GM19351 (cell line): ENCODE measurements around the gene RAPGEF2.
"Not testable (repeated sequence)": the region's sequence is repeated elsewhere in the genome, so short reads cannot be mapped to it uniquely, and the experiment has no call there.

ENCODE experiments used
- ATAC-seq: cut with Tn5 transposase; IDR thresholded peaks from one replicate; pipeline ENCODE4 v1.9.1; 2021; ENCODE audit warnings: mild to moderate bottlenecking, moderate library complexity; ENCODE audit not compliant: unreplicated experiment

RAPGEF2 gene

GRCh38 chr4:159098482-159099127 lies 4.3 kb upstream of the RAPGEF2 start:
- no peak for ATAC-seq

GRCh38 chr4:159101988-159102621 lies 774 bp upstream of the RAPGEF2 start:
- no peak for ATAC-seq

GRCh38 chr4:159103384-159103990 lies 608 bp downstream of the RAPGEF2 start:
- ATAC-seq: peak; percentile 27

- ATAC-seq: no peak
Observed at GRCh38 chr4:159104694-159105414, 2.0 kb downstream of the RAPGEF2 start.

GRCh38 chr4:159105761-159106243 lies 2.9 kb downstream of the RAPGEF2 start:
- ATAC-seq: no peak

- no peak for ATAC-seq
Observed at GRCh38 chr4:159106636-159107035, 3.8 kb downstream of the RAPGEF2 start.

- no peak for ATAC-seq
Observed at GRCh38 chr4:159107203-159107925, 4.5 kb downstream of the RAPGEF2 start.

- no peak for ATAC-seq
Observed at GRCh38 chr4:159108124-159108523, 5.2 kb downstream of the RAPGEF2 start.

GRCh38 chr4:159110961-159111360 lies 8.1 kb downstream of the RAPGEF2 start:
- no peak for ATAC-seq

GRCh38 chr4:159111416-159111815 lies 8.5 kb downstream of the RAPGEF2 start:
- ATAC-seq: no peak

- not testable (repeated sequence) for ATAC-seq
Observed at GRCh38 chr4:159113366-159113765, 10.5 kb downstream of the RAPGEF2 start.

GRCh38 chr4:159116098-159116497 lies 13.2 kb downstream of the RAPGEF2 start:
- ATAC-seq: not testable (repeated sequence)

- not testable (repeated sequence) for ATAC-seq
Observed at GRCh38 chr4:159116693-159117092, 13.8 kb downstream of the RAPGEF2 start.

- ATAC-seq: no peak
Observed at GRCh38 chr4:159117564-159117963, 14.7 kb downstream of the RAPGEF2 start.

GRCh38 chr4:159117968-159118367 lies 15.1 kb downstream of the RAPGEF2 start:
- ATAC-seq: peak; percentile 74

- ATAC-seq: no peak
Observed at GRCh38 chr4:159121371-159121770, 18.5 kb downstream of the RAPGEF2 start.

GRCh38 chr4:159126716-159127115 lies 23.8 kb downstream of the RAPGEF2 start:
- no peak for ATAC-seq

- ATAC-seq: no peak
Observed at GRCh38 chr4:159127745-159128518, 25.1 kb downstream of the RAPGEF2 start.

- no peak for ATAC-seq
Observed at GRCh38 chr4:159129814-159130550, 27.1 kb downstream of the RAPGEF2 start.
